GM18517 (cell line): ENCODE results near the gene UGT1A3.

ENCODE experiments used
- ATAC-seq: cut with Tn5 transposase; IDR thresholded peaks from one replicate; pipeline ENCODE4 v1.9.1; 2021; ENCODE audit warnings: mild to moderate bottlenecking, moderate library complexity; ENCODE audit not compliant: unreplicated experiment

UGT1A3 gene

GRCh38 chr2:233814056-233814835 is 85.4 kb downstream of the UGT1A3 start:
- ATAC-seq = no peak

GRCh38 chr2:233815861-233816260 is 87.0 kb downstream of the UGT1A3 start:
- no peak for ATAC-seq

GRCh38 chr2:233816334-233816733 is 87.5 kb downstream of the UGT1A3 start:
- ATAC-seq = no peak

DNA sequence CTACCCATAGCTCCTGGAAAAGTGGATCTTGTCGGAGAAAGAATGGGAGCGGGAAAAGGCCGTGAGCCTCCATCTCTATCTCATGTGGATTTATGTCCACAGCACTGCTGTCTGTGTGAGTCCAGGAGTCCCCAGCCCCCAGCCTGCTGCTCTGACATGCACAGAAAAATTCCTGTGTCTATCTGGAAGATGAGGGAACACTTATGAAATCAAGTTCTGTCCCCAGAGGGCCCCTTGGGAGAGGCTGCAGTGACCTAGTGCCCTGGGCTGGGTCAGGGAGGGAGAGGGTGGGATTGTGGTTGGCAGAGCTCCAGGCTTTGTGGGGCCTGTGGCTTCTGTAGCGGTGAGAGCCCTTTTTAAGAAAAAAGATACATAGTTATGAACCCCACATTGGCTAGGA is 87.9 kb downstream of the UGT1A3 start:
- no peak for ATAC-seq

DNA sequence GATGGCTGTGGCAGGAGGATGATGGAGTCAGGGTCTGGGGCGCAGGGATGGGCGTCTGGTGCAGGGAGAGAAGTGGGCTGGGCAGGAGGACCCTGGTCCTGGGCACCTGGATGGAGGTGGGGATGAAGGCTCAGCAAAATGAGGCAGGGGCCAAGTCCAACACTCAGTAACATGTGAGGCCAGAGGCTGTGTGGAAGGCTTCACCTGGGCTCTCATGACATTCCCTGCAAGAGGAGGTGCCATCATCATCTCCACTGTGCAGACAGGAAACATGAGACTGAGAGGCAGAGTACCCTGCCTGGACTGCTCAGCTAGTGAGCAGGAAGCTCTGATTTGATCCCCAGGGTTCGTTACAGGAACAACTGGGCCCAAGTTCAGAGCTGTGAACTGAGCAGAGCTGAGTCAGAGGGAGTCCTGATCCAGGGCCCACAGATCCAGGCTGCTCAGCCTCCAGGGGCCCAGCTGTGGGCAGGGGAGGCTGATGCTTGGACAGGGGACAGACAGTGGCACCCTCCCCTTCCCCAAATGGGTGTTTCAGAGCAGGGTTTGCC is 88.6 kb downstream of the UGT1A3 start:
- no peak for ATAC-seq

- no peak for ATAC-seq
Measured at GRCh38 chr2:233817995-233818638, 89.3 kb downstream of the UGT1A3 start.

DNA sequence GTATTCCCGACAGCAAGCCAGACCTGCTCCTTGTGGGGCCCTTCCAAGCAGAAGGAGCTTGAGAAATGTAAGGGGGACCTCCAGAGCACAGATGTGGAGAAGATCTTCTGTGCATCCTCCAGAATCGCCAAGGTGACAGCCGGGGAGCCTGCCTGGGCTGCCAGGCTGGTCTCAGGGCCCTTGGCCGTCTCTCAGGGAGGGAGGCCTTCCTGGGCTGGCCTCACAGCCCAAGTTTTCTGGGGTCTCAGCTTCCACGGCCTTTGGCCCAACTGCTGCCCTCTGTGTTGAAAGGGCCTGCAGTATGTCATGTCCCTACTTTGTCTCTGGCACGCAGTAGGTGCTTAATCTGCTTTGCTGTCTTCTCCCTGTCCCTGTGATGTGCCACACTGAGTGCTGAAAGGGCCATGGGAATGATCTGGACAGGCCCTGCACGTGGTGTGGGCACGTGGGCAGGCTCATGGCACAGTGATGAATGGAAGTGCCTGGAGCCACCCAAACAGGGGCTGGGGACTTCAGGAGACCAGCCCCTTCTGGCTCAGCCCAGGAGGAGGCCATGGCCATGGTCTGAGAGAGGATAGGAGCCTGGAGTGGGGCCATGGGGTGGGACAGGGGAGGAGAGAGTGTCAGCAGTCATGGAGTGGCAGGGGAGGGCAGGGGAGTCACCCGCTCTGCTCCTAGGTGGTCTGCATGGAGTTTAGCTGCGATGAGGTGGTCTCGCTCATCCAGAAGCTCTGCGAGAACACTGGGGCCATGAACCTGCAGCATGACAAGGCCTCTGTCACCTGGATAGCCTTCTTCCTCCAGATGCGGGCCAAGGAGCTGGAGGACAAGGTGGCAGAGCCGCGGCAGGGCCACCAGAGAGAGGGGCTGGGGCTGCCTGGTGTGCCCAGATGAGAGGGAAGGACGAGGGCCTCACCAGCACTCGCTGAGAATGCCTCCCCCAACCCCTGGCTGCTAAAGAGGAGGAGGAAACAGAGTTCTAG is 90.1 kb downstream of the UGT1A3 start:
- no peak for ATAC-seq

GRCh38 chr2:233819884-233820773 is 91.3 kb downstream of the UGT1A3 start:
- no peak for ATAC-seq

DNA sequence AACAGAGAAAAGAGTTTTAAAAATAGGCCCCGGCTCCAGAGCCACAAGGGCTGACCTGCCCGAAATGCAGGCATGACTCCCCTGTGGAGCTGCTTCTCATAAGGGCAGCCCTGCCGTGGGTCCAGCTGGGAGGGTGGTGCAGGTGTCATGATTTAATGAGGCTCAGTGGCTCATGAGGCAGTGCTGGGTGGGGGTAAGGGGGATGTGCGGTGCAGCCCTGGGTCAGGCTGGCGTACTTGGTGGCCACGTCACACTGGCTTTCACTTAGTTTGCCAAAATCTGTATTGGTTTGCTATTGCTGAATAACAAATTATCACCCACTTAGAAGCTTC is 91.9 kb downstream of the UGT1A3 start:
- ATAC-seq = no peak

DNA sequence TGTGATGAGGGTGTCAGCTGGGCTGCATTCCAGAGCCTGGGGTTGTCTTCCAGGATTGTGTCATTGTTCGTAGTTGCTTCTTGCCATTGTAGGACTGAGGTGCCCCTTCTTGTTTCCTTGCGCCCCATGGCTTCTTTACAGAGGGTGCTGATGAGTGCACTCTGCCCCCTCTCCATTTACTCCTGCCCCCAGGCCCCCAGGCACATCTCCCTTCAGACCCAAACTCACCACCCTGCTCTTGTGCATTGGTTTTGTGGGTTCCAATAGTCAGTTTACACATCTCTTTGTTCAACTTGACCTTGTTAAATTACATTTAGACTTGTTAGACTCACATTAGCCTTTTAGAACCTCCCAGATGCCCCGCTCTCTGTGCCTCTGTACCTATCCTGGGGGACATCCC is 92.4 kb downstream of the UGT1A3 start:
- ATAC-seq = no peak

GRCh38 chr2:233821709-233822100 is 92.9 kb downstream of the UGT1A3 start:
- no peak for ATAC-seq

- ATAC-seq = no peak
Measured at GRCh38 chr2:233822101-233822771, 93.4 kb downstream of the UGT1A3 start.
